GM19372 (cell line): ENCODE results near the gene RFT1.

ENCODE experiments used
- ATAC-seq: cut with Tn5 transposase; IDR thresholded peaks from one replicate; pipeline ENCODE4 v1.9.1; 2021; ENCODE audit warnings: mild to moderate bottlenecking, low read depth, moderate library complexity; ENCODE audit not compliant: unreplicated experiment

Gene RFT1

DNA sequence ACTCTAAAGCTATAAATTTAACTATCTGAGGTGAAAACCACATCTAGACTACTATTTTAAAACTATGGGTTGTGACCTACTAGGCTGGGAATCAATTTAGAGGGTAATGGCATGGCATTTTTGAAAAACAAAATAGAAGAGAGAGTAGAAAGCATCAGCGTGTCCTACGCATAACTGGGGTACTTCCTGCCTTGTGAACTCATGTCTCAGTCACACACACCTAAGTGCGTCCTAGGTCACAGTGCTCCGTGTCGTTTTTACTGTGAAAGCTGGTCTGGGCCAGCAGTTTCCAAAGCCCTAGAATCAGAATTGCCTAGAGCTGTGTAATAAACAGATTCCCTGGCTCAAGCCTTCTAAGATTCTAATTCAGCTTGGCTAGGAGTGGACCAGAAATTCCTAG, 32.3 kb downstream of the RFT1 start:
- no peak for ATAC-seq

DNA sequence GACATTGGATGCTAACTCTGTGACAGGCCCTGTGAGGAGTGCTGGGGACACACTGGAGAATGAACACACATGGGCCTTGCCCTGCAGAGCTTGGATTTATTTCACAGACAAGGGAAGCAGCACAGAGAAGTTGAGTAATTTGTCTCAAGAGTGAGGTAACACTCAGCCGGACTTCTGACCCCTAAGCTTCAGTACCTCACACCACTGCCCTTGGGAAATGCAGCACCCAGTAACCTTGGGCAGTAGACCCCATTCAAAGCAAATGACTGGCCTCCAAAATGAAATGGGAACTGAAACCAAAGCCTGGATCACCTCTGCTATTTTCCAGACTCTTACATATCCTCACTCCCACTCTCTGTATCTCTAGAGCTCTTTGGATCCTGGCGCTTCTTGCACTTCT, 37.3 kb downstream of the RFT1 start:
- ATAC-seq: no peak

DNA sequence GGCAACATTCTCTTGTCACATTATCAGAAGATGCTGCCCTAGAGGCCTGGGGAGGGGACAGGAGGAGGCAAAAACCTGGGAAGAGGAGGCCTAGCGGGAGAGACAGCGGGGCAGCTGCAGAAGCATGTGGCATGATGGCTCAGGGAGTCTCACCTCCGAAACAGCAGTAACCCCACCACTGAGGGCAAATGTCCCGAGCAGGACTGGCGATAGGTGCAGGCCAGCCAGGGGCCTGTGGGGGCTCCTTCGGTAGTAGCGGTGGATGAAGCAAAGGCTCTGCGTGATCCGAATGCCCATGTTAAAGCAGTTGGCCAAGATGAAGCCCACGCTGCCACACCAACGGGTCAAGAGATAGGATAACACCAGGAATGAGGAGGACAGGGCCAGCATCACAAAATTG, 38.0 kb downstream of the RFT1 start:
- no peak for ATAC-seq

DNA sequence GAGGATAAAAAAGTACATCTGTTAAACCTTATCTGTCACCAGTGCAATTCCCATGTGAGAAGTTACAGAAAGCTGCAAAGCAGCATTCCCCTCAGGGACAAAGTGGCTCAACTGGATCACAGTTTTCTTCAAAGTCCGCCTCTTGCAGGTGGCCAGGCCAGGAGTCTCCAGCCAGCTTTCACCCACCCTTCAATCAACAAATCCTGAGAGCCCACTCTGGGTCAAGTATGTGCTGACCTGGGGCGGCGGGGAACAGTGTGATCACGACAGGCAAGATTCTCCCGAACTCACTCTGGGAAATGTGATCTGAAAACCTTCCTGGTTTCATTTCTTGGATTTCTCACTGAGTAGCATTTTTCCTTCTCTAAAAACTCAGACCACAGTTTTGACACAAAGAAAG, 39.2 kb downstream of the RFT1 start:
- ATAC-seq: no peak

DNA sequence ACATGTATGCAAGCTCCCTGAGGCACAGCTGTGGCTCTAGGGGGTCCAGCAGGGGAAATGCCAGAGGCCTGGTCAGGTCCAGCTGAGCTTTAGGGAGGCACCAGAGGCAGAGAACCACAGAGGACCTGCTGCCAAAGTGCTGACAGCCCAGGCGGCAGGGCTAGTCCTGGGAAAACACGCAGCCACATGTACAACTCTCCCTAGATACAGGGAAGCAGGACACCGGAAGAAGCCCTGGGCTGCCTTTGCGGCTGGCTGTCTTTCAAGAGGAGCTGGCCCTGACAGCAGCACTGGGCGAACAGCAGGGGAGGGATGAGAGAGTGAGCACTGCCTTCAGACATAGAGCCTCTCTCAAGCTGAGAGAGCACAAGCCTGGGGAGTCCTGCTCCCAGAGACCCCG, 40.7 kb downstream of the RFT1 start:
- ATAC-seq: no peak

DNA sequence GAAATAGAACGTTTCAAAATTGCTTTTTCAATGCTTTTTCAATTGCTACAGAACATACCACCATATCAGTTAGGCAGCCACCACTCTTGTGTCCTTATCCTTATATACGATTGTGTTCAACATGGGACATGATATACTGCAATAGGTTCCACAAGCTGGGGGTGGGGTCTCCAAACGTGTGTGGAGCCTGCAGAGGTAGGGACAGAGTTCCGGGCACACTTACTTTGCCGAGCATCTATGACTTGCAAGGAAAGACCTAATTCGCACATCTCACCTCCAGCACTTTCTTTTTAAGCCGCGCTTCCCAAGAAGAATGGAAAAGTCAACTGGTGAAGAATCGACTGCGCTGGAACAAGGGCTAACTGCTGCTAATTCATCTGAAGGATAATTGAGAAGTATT, 44.8 kb downstream of the RFT1 start:
- no peak for ATAC-seq

DNA sequence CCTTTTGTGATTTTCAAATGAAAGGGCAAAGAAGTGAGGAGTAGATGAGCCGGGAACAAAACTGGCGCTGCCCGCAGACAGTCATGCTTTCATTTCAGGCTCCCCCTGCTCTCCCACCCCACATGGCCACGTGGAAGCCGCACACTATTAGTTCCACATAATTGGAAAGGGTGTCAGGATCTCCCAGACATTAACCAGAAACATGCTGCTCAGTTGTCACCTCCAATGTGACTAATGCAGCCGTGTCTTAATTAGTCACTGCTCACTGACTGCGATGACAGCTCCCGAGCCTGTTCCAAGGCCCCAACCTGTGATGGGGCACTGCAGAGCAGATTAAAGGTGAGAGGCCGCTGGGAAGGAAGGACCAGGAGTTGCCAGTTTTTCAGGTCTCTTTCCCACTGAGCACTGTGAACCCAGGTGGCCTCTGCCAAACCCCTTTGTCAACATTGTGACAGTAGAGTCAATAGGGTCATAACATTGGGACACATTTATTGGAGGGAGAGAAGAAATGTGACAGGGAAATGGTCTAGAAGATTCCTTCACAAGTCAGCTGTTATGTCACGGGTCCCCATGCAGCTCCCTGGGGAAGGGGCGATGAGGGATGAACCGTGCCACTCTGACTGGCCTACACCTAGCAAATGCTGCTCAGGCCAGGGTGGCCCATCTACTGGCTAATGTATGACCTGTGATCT, 45.8 kb downstream of the RFT1 start:
- no peak for ATAC-seq

DNA sequence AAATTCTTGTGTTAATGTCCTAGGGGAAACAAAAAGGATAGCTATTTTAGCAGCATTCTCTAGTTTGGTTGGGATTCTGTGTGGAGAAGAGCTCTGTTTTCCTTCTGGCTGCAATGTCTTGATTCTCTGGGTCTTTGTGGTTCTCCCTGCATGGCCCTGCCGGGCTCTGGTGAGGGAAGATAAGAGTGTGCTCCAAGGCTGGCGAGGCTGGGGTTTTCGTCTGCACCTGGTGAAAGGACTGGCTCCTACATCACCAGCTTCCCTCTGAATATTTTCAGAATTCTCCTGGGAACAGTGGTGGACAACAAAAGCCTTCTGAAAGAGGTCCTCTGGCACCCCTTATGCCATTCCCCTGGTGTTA, 46.3 kb downstream of the RFT1 start:
- ATAC-seq: no peak

DNA sequence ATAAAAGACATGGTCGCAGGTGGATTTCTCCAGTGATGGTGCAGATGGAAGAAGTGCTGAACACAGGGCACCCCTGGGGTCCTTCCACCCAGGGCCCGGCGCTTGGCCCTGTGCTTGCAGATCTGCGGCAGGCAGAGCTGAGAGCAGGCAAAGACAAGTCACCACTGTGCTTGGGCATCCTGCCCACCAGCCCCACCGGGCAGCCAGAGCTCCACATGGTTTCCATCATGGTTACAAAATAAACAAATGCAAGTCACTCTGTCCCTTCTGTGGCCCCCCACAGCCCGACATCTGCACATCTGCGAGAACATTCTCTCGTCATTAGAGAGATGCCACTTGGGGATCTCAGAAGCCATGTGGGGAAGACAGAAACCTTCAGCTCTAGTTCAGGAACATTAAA, 46.7 kb downstream of the RFT1 start:
- no peak for ATAC-seq

DNA sequence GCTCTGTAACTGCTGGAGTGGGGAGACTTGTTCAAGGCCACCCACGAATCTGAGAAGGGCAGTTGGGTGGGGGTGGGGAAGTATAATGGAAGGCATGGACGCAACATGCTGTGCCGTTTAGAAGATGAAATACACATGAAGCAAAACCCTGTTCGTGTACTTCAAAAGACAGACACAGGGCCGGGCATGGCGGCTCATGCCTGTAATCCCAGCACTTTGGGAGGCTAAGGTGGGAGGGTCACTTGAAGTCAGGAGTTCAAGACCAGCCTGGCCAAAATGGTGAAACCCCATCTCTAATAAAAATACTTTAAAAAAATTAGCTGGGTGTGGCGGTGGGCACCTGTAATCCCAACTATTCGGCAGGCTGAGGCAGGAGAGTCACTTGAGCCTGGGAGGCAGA, 47.5 kb downstream of the RFT1 start:
- ATAC-seq: no peak

DNA sequence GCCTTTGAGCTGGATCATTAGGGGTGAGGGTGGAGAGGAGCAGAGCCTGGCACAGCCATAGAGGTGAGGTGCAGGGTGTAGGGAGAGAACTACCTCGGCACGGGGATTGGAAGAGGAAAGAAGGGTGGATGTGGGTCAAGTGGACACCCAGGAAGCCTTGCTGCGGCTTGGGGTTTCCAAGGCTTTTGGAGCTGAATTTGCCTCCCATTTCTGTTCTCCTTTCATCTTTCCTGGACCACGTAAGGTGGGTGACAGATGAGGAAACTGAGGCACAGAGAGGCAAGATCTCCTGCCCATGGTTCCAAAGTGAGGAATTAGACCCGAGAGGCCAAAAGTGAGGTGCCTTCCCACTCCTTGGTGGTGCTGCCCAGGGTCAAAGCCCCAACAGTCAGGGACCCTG, 48.9 kb downstream of the RFT1 start:
- ATAC-seq: no peak

DNA sequence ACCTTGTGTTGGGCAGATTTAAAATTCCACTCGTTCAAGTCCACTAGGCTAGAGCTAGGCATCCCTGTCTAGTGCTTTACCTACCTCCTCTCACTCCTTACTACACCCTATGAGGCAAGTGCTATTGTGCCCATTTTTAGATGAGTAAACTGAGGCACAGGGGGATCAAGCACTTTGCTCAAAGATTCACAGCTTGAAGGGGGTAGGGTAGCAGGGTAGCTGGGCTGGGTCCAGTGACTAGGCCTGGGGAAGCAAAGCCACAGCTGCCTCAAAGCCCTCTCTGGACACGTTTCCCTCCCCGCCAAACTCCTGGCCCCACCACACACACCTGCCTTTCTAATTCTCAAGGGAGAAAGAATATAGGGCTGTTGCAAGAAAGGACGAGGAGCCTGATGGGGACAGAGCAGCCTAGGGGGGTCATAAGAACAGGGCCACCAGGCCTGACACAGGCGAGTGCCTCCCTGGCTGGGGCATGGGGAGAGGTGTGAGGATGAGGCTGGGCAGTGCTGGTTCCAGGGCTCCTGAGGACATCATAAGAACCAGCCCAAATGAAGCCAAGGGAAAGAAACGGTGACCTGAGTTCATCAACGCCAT, 49.5 kb downstream of the RFT1 start:
- no peak for ATAC-seq

DNA sequence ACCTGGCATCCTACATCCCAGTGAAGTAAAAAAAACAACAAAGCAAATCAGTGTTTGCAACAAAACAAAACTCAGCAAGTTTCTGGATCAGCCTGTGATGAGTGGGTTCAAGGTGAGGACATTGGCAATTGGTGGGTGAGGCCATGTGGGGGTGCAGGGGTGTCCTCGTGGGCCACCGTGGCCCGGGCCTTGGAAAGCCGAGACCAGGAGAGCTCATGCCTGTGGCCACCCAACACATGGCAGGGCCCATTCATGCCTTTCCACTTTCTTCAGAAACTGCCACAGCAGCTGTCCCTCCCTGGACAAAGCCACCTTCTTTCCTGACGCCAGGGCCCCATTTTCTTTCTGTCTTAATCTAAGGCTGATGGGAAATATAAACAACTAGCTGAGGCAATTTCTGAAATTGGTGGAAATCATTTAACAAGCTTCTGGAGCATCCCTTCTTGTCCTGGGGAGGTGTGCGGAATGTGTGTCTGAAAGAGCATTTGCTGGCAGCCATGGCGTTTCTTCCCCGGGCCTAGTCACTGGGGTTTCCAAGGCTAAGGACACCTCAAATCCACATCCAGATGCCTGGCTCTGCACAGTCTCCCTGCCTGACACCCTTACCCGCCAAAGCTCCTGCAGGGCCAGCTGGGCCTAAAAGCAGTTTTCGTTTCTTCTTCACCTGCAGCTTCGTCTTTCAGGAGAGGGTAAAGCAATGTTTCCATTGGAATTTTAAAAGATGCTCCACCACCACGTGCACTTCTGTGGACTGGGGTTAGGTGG, 50.3 kb downstream of the RFT1 start:
- ATAC-seq: no peak

DNA sequence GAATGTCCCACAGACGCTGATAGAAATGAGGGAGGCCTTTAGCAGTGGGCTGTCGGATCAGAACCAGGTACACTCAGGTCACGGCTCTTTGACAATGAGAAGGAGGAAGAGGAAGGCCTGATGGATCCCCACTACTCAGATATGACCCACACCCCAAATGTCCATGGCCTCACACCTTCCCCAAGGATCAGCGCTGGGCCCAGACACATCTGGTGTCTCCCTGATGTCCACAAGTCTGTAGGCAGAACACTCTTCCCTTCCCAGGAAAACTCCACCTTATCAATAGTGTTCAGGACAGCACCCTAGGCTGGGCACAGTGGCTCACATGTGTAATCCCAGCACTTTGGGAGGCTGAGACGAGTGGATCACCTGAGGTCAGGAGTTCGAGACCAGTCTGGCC, 51.1 kb downstream of the RFT1 start:
- no peak for ATAC-seq

DNA sequence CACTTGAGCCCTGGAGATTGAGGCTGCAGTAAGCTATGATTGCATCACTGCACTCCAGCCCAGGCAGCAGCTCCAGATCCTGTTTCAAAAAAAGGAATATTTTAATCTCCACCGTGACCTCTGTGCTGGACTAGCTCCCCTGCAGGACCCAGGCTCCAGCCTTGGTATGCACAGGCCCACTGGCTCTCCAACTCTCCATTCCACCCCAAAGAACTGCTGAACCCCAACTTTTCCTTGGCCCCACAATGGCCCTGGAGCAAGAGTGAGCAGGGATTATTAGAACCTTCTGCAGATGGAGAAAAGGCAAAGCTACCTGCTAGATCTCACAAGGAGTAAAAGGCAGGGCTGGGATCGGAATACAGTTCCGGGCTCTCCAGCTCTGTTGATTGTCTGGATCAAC, 51.6 kb downstream of the RFT1 start:
- no peak for ATAC-seq

DNA sequence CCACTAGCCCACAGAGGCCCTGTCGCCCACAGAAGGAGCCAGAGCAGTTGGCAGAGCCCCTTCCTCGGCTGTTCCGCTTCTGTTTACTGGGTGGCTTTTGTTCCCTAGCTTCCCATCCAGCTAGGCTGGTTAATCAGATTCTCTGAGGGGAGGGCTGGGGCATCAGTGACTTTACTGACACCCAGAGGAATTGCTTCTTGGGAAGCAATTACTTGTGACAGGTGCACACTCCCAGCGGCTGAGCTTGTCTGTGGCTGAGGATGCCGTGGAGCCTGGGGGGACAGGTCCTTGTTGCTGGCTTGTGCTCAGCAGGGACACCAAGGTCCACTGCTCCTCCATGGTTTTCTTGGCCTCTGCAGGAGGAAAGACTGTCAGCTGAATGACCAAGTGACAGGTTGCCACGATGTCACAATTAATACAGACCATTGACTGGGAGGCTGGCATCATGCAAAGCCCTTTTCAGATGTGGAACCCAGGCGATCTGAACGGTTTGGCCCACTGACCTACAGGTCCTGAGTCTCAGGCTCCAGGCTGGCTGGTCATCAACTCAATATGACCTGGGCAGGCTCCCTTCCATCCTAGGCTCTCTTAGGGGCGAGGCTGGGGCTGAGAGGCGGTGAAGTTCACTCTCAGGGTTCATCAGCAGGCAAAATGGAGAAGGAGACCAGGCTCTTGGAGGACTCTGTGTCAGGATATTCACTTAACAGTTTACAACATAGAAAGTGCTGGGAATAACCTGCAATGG, 52.6 kb downstream of the RFT1 start:
- ATAC-seq: no peak

DNA sequence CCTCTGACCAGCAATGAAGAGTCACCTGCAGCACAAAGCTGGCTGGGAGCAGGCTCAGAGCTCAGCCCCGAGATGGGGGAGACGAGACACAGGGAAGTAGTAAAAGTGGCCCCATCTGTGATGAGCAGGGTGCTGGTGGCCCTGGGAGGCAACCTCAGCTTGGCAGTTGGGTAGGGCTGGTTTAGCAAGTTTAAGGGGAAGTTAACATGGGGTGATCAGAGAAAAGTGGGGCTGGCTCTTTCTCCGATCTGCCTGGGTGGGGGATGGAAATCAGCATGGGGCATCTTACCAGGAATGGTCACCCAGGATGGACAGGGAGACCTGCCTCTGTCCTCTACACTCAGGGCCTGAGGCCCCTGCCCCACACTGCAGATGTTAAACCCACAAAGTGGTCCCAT, 54.5 kb downstream of the RFT1 start:
- ATAC-seq: no peak

DNA sequence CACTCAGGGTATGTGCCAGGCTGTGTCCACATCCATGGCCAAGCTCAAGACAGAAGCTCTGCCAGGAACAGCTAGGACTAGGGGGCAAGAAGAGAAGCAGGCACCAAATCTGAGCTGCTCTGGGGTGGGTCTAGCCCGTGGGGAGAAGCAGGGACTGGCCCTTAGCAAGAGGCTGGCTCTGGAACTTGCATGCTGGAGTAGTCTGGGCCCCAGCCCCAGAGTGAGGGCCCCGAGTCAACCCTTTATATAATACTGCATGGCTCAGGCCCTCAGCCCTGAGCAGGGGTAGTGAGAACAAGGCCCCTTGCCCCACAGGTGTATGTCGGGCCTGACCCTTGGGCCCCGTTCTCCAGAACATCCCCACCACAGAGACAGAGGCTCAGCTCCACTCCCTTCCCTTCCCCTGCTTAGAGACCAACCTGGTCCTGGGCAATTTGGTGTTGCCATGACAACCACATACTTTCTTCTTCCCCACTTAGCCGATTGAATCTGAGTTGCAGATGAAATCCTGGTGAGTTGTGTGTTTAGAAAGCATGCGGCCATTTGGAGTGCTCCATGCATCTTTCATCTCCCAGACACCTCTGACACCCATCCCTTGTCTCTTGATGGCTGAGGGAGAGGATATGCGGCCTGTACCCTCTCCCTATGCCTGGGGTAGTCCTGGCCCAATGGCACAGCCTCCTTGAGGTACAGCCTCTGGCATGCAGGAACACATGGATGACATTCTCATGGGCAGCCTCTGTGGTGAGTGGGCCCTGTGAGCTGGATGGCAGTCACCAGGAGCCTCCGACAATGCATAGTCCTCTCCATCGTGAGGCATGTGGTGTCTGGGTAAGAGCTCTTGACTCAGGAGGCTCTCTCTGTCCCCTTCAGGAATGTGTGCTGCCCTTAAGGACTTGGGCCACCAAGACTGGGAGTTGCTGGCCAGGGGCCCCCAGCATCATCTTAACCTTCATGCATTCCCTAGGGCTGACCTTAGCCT, 55.2 kb downstream of the RFT1 start:
- ATAC-seq: no peak

DNA sequence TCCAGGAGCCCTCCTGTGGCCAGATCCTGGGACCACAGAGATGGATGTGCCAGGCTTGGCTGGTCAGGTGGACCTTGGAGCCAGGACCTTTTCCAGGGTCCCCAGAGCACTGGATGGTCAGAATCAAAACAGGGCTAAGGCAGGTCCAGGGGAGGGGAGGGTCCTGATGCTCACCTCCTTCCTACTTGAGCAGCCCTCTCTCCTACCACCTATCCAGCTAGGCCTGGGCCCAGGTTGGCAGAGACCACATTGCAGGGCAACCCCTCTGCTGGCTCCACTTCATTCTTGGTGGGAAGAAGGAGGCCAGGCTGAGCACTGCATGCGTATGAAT, 55.9 kb downstream of the RFT1 start:
- ATAC-seq: no peak
